GM23248 (cell line): Measurements from ENCODE around the gene RELN. TPM values are rescaled to one million over a fixed set of nuclear protein-coding genes. Genes with fewer than 3 reads are reported as not detected.

Source experiments
- DNase-seq: peaks from one replicate; pipeline ENCODE4 v3.0.0-alpha.2; 2015
- H2AFZ ChIP-seq: fragments of 200-600 bp; sonication (generic); 2 replicates; pipeline ENCODE4 v1.6.1; 2016; ENCODE audit warnings: antibody characterized with exemption
- H3F3A ChIP-seq: fragments of 200-600 bp; sonication (generic); 2 replicates; pipeline ENCODE4 v1.6.1; 2016; ENCODE audit warnings: mild to moderate bottlenecking, antibody characterized with exemption, mixed run types; ENCODE audit not compliant: insufficient read depth
- H3K27ac ChIP-seq: fragments of 200-600 bp; sonication (generic); 2 replicates; pipeline ENCODE4 v1.5.1; 2016; ENCODE audit warnings: mild to moderate bottlenecking
- H3K27me3 ChIP-seq: fragments of 200-600 bp; sonication (generic); replicated peaks from 2 replicates; pipeline ENCODE4 v1.6.1; 2016; ENCODE audit warnings: mild to moderate bottlenecking; ENCODE audit not compliant: insufficient read depth
- H3K36me3 ChIP-seq: fragments of 200-600 bp; sonication (generic); 2 replicates; pipeline ENCODE4 v1.6.1; 2016; ENCODE audit warnings: low read depth, mild to moderate bottlenecking
- H3K4me1 ChIP-seq: fragments of 200-600 bp; sonication (generic); 2 replicates; pipeline ENCODE4 v1.6.1; 2016; ENCODE audit warnings: mild to moderate bottlenecking; ENCODE audit not compliant: insufficient read depth
- H3K4me2 ChIP-seq: fragments of 200-600 bp; sonication (generic); one replicate; pipeline ENCODE4 v1.6.1; 2016; ENCODE audit warnings: mild to moderate bottlenecking; ENCODE audit not compliant: unreplicated experiment
- H3K4me3 ChIP-seq: fragments of 200-600 bp; sonication (generic); 2 replicates; pipeline ENCODE4 v1.5.1; 2016; ENCODE audit warnings: mild to moderate bottlenecking
- H3K79me2 ChIP-seq: fragments of 200-600 bp; sonication (generic); 2 replicates; pipeline ENCODE4 v1.6.1; 2016; ENCODE audit warnings: mild to moderate bottlenecking; ENCODE audit not compliant: insufficient read depth
- H3K9ac ChIP-seq: fragments of 200-600 bp; sonication (generic); 2 replicates; pipeline ENCODE4 v1.6.1; 2016; ENCODE audit warnings: mild to moderate bottlenecking
- H3K9me2 ChIP-seq: fragments of 200-600 bp; sonication (generic); 2 replicates; pipeline ENCODE4 v1.6.1; 2016; ENCODE audit warnings: mixed run types, mild to moderate bottlenecking, moderate library complexity; ENCODE audit not compliant: insufficient read depth
- H3K9me3 ChIP-seq: fragments of 200-600 bp; sonication (generic); one replicate; pipeline ENCODE4 v1.6.1; 2017; ENCODE audit warnings: low read depth
- H4K20me1 ChIP-seq: fragments of 200-600 bp; sonication (generic); 2 replicates; pipeline ENCODE4 v1.6.0; 2016; ENCODE audit not compliant: insufficient read depth
- EZH2 ChIP-seq: fragments of 200-600 bp; sonication (generic); IDR thresholded peaks from 2 replicates; pipeline ENCODE4 v1.6.1; 2018; ENCODE audit warnings: antibody characterized with exemption, mild to moderate bottlenecking; ENCODE audit not compliant: insufficient read depth, poor library complexity, severe bottlenecking
- EZH2phosphoT487 ChIP-seq: fragments of 200-600 bp; sonication (generic); IDR thresholded peaks from 2 replicates; pipeline ENCODE4 v1.6.1; 2018; ENCODE audit warnings: antibody characterized with exemption, moderate library complexity, mild to moderate bottlenecking, low read depth; ENCODE audit not compliant: insufficient read depth
- WGBS, 2 experiments: methylation state at CpG; one replicate each; pipeline ENCODE4 v1.1.6; 2015 to 2017; ENCODE audit warnings: low lambda C conversion rate in 2 of 2, low coverage in 1 of 2; ENCODE audit errors: missing lambda C conversion rate in 2 of 2; 5-methylcytosine and 5-hydroxymethylcytosine counted together
- in situ Hi-C: fragments of 300-500 bp; cut with MboI; formaldehyde crosslinking; loops from 2 replicates; pipeline ENCODE4 v1.15.0; 2020
- polyA plus RNA-seq: library from polyadenylated mRNA; unstranded; fragments of >200 nt; fragmentation: Nextera tagmentation; extraction: Ambion mirVana; gene quantifications from 2 replicates; pipeline ENCODE4 v1.2.1, GENCODE V29; 2016
- total RNA-seq: library from RNA; depleted of rRNA; stranded (reverse); fragments of >200 nt; shearing (Covaris generic); gene quantifications from 2 replicates; pipeline ENCODE4 v1.2.3, GENCODE V29; 2014

The RELN gene
- total and polyA plus RNA-seq, 2 experiments from 2014 or later = 0.76 to 0.97 TPM

DNA sequence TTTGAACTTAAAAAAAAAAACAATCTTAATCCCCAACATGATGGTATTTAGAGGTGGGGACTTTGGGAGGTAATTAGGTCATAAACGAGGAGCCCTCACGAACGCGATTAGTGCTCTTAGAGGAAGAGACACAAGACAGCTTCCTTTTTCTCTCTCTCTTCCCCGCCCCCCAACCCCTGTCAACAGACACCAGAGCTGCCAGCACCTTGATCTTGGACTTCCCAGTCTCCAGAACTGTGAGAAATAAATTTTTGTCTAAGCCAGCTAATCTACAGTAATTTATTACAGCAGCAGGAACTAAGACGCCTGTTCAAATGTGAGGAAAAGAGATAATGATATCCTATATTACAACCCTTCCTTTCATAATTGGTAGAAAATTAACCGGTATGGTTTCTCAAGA lies 40.1 kb downstream of the RELN start:
- Histone ChIP-seq H3K27me3 (no peaks in the 10 kb centered on the region), H3K9ac (no peak overlapping the region), H3K79me2 (no peaks in the 10 kb centered on the region), H3K4me1 (no peaks in the 10 kb centered on the region), H3K9me3 (no peaks in the 10 kb centered on the region), H3K27ac (no peak overlapping the region), H3F3A (no peaks in the 10 kb centered on the region), H3K36me3 (no peaks in the 10 kb centered on the region), H3K9me2 (no peaks in the 10 kb centered on the region), H3K4me3 (no peak overlapping the region), H3K4me2 (no peak overlapping the region), H2AFZ (no peak overlapping the region), H4K20me1 (no peaks in the 10 kb centered on the region)
- TF ChIP-seq EZH2phosphoT487 (no peak), EZH2 (no peak)
- no peak for DNase-seq
- in situ Hi-C loops = no loop called here
- 65 to 68% methylated on average over 7 of the region's 7 CpGs for WGBS, 2 experiments

DNA sequence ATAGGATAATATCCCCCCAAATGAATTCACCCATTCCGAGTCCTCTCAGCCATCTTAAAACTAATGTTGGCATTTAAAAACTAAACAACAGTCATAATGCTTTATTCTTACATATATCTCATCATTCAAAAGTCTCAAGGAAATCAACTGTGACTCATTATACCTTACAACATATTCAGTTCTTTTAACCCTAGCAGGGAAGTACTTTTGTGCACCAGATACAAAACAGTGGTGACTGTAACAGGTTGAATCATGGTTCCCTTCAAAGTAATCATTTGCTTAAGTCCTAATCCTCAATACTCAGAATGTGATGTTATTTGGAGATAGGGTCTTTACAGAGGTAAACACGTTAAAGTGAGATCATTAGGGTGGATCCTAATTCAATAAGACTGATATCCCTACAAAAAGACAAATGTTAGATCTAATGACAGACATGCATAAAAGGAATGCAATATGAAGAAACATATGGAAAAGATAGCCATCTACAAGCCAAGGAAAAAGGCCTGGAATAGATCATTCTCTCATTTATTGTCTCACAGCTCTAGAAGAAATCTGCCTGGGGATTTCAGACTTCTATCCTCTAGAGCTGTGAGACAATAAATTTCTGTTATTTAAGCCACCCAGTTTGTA lies 42.3 kb downstream of the RELN start:
- no peak for DNase-seq
- H3K9me2 ChIP-seq = no peaks in the 10 kb centered on the region
- H3F3A ChIP-seq = no peaks in the 10 kb centered on the region
- H3K9me3 ChIP-seq = no peaks in the 10 kb centered on the region
- no peak overlapping the region for H3K9ac ChIP-seq
- H4K20me1 ChIP-seq = no peaks in the 10 kb centered on the region
- H3K27ac ChIP-seq = no peak overlapping the region
- no peaks in the 10 kb centered on the region for H3K79me2 ChIP-seq
- H3K36me3 ChIP-seq = no peaks in the 10 kb centered on the region
- no peaks in the 10 kb centered on the region for H3K4me1 ChIP-seq
- H3K4me2 ChIP-seq = no peak overlapping the region
- no peak overlapping the region for H3K4me3 ChIP-seq
- no peak overlapping the region for H2AFZ ChIP-seq
- no peaks in the 10 kb centered on the region for H3K27me3 ChIP-seq
- 20 to 33% methylated on average over 2 of the region's 2 CpGs for WGBS, 2 experiments
- TF ChIP-seq EZH2 (no peak), EZH2phosphoT487 (no peak)
- in situ Hi-C loops = no loop called here

GRCh38 chr7:103944230-103944900 lies 45.1 kb downstream of the RELN start:
- Histone ChIP-seq H3K27ac (no peak overlapping the region), H3K9me2 (no peaks in the 10 kb centered on the region), H3K4me3 (no peak overlapping the region), H3F3A (no peaks in the 10 kb centered on the region), H3K4me2 (no peak overlapping the region), H3K79me2 (no peaks in the 10 kb centered on the region), H3K4me1 (no peaks in the 10 kb centered on the region), H4K20me1 (no peaks in the 10 kb centered on the region), H3K9me3 (no peaks in the 10 kb centered on the region), H3K36me3 (no peaks in the 10 kb centered on the region), H3K27me3 (no peaks in the 10 kb centered on the region), H2AFZ (no peak overlapping the region), H3K9ac (no peak overlapping the region)
- DNase-seq = no peak
- TF ChIP-seq EZH2 (no peak), EZH2phosphoT487 (no peak)
- WGBS, 2 experiments = 46 to 55% methylated on average over 6 of the region's 6 CpGs
- in situ Hi-C loops = no loop called here

DNA sequence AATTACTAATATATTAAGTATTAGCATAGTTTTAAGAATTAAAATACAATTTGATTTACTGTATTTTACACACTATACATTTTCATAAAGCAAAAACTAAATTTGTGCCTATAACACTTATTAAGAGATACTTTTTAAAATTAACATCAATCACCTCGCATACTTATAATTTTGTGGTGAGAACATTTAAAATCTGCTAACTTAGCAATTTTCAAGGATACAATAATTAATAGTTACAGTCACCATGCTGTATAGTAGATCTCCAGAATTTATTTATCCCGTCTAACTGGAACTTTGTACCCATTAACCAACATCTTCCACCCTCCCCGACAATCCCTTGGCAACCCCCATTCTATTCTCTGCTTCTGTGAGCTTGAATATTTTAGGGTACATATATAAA lies 47.5 kb downstream of the RELN start:
- no peak overlapping the region for H3K9ac ChIP-seq
- no peak overlapping the region for H3K4me3 ChIP-seq
- in situ Hi-C loops = no loop called here
- no peak for TF ChIP-seq EZH2
- no peak for TF ChIP-seq EZH2phosphoT487
- no peaks in the 10 kb centered on the region for H3K79me2 ChIP-seq
- H3K9me2 ChIP-seq = no peaks in the 10 kb centered on the region
- H4K20me1 ChIP-seq = no peaks in the 10 kb centered on the region
- DNase-seq = no peak
- no peak overlapping the region for H2AFZ ChIP-seq
- no peaks in the 10 kb centered on the region for H3K36me3 ChIP-seq
- 53 to 60% methylated on average over 3 of the region's 3 CpGs for WGBS, 2 experiments
- no peak overlapping the region for H3K27ac ChIP-seq
- no peaks in the 10 kb centered on the region for H3K4me1 ChIP-seq
- H3K27me3 ChIP-seq = no peaks in the 10 kb centered on the region
- H3K4me2 ChIP-seq = no peak overlapping the region
- no peaks in the 10 kb centered on the region for H3K9me3 ChIP-seq
- H3F3A ChIP-seq = no peaks in the 10 kb centered on the region
